Duodenal mucosa (tissue), 2 donors: ENCODE data around the gene ANKRD11.

Experiments used
- H3K27ac ChIP-seq: one replicate; pipeline ENCODE4 v1.7.0; 2013; ENCODE audit warnings: low read depth, low read length
- H3K27me3 ChIP-seq, 2 donors: one replicate each; pipeline ENCODE4 v1.7.0; 2013; ENCODE audit warnings: low read length in 2 of 2, control low read depth in 1 of 2; ENCODE audit not compliant: insufficient read depth in 2 of 2, control insufficient read depth in 1 of 2
- H3K36me3 ChIP-seq, 2 donors: one replicate each; pipeline ENCODE4 v1.7.0; 2013; ENCODE audit warnings: low read length in 2 of 2, control low read depth in 1 of 2; ENCODE audit not compliant: insufficient read depth in 2 of 2, control insufficient read depth in 1 of 2
- H3K4me1 ChIP-seq, 2 donors: one replicate each; pipeline ENCODE4 v1.7.0; 2013; ENCODE audit warnings: low read length in 2 of 2, control low read depth in 1 of 2; ENCODE audit not compliant: insufficient read depth in 2 of 2, control insufficient read depth in 1 of 2
- H3K4me3 ChIP-seq, 2 donors: one replicate each; pipeline ENCODE4 v1.7.0; 2013; ENCODE audit warnings: low read length in 2 of 2, low read depth in 1 of 2
- H3K9ac ChIP-seq, 2 donors: one replicate each; pipeline ENCODE4 v1.7.0; 2013; ENCODE audit warnings: low read length in 2 of 2, low read depth in 1 of 2
- H3K9me3 ChIP-seq, 2 donors: one replicate each; pipeline ENCODE4 v1.7.0; 2013; ENCODE audit warnings: low read length in 2 of 2, control low read depth in 1 of 2; ENCODE audit not compliant: control insufficient read depth in 1 of 2

Gene ANKRD11

GRCh38 chr16:89232107-89232506 lies 258.3 kb downstream of the ANKRD11 start:
- H3K4me3 ChIP-seq = no peak overlapping the region
- H3K27me3 ChIP-seq = no peaks in the 10 kb centered on the region
- peaks cover 28 to 60% of the 10 kb centered on the region in 2 donors for H3K36me3 ChIP-seq
- no peaks in the 10 kb centered on the region for H3K4me1 ChIP-seq
- peaks cover 9 to 13% of the 10 kb centered on the region in 2 donors for H3K9me3 ChIP-seq
- no peak overlapping the region for H3K27ac ChIP-seq
- no peak overlapping the region for H3K9ac ChIP-seq

- Histone ChIP-seq H3K9me3 (peaks cover 15 to 16% of the 10 kb centered on the region in 2 donors), H3K36me3 (peaks cover 36 to 78% of the 10 kb centered on the region in 2 donors), H3K27me3 (no peaks in the 10 kb centered on the region), H3K4me3 (no peak overlapping the region), H3K4me1 (no peaks in the 10 kb centered on the region), H3K27ac (no peak overlapping the region), H3K9ac (no peak overlapping the region)
These were observed 260.1 kb downstream of the ANKRD11 start for GRCh38 chr16:89230255-89230654.

- Histone ChIP-seq H3K27me3 (no peaks in the 10 kb centered on the region), H3K4me1 (no peaks in the 10 kb centered on the region), H3K36me3 (peaks cover 36 to 81% of the 10 kb centered on the region in 2 donors), H3K27ac (no peak overlapping the region), H3K4me3 (no peak overlapping the region), H3K9ac (no peak overlapping the region), H3K9me3 (peaks cover 15 to 16% of the 10 kb centered on the region in 2 donors)
These were observed 265.7 kb downstream of the ANKRD11 start for GRCh38 chr16:89224665-89225064.

DNA sequence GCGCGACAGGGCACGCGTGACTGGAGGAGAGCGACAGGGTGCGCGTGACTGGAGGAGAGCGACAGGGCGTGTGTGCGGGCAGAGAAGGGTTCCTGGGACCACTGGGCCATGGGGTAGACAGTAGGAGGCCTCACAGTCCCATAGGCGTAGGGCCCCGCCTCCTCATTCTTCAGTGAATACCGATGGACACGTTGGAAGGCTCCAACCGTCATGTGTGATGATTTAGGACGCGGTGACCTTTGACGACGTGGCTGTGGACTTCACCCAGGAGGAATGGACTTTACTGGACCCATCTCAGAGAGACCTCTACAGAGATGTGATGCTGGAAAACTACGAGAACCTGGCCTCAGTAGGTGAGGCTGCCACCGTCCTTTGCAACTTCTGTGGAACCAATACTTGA lies 267.4 kb downstream of the ANKRD11 start:
- Histone ChIP-seq H3K27me3 (no peaks in the 10 kb centered on the region), H3K4me1 (peaks cover 0 to 5% of the 10 kb centered on the region in 2 donors), H3K4me3 (no peak overlapping the region), H3K9me3 (peaks cover 11% of the 10 kb centered on the region in 2 donors), H3K36me3 (peaks cover 29 to 70% of the 10 kb centered on the region in 2 donors), H3K27ac (no peak overlapping the region), H3K9ac (no peak overlapping the region)

GRCh38 chr16:89221604-89222003 lies 268.8 kb downstream of the ANKRD11 start:
- Histone ChIP-seq H3K4me3 (no peak overlapping the region), H3K9me3 (peaks cover 0 to 3% of the 10 kb centered on the region in 2 donors), H3K36me3 (peaks cover 16 to 57% of the 10 kb centered on the region in 2 donors), H3K27me3 (no peaks in the 10 kb centered on the region), H3K9ac (no peak overlapping the region), H3K27ac (no peak overlapping the region), H3K4me1 (peaks cover 1 to 9% of the 10 kb centered on the region in 2 donors)

DNA sequence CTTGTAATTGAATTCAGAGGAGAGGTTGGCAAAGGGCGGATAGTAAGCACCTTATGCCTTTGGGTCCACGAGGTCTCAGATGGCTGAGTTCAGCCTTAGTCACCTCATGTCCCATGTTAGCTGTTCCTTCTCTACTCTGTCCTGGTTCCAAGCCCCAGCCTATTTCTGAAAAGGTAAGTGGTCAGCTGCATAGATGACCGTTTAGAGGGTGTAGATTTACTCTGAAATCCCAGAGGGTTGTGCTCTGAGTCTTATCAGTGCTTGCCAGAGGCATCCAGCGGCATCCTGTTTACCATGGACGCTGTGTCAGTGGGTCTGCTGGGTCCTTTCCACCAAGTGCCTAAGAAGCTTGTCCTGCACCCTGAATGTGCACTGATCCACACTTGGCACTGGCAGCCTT lies 271.0 kb downstream of the ANKRD11 start:
- no peak overlapping the region for H3K4me3 ChIP-seq
- no peaks in the 10 kb centered on the region for H3K27me3 ChIP-seq
- H3K9ac ChIP-seq = no peak overlapping the region
- no peaks in the 10 kb centered on the region for H3K9me3 ChIP-seq
- peaks cover 7 to 14% of the 10 kb centered on the region in 2 donors for H3K4me1 ChIP-seq
- peaks cover 13 to 37% of the 10 kb centered on the region in 2 donors for H3K36me3 ChIP-seq
- no peak overlapping the region for H3K27ac ChIP-seq
